A673 (cell line): Measurements from ENCODE around the gene LRRK1. TPM values are rescaled to one million over a fixed set of nuclear protein-coding genes. Genes with fewer than 3 reads are reported as not detected.

Experiments used
- BruUV-seq: library from RNA; stranded (reverse); fragments of 400-500 nt; replicated peaks from 2 replicates; lab custom pipeline; 2021; lab: Mats Ljungman, UMichigan
- CTCF ChIA-PET: fragments of 300-600 bp; sonication (Branson Sonifier 250); formaldehyde crosslinking; loops from one replicate; lab custom pipeline; 2022; ENCODE audit warnings: antibody characterized with exemption; lab: Charles Lee
- POLR2A ChIA-PET: fragments of 300-600 bp; sonication (Branson Sonifier 250); formaldehyde crosslinking; loops from one replicate; lab custom pipeline; 2022; ENCODE audit warnings: antibody characterized with exemption; ENCODE audit not compliant: low non-redundant PET; lab: Charles Lee
- DNase-seq: peaks from one replicate; pipeline ENCODE4 v3.0.0-alpha.2; 2015; ENCODE audit warnings: low spot score
- H3K27ac ChIP-seq: fragments of 200-600 bp; sonication (generic); 2 replicates; pipeline ENCODE4 v1.5.1; 2016; ENCODE audit warnings: mixed run types, low read depth, mild to moderate bottlenecking, mixed read lengths, antibody characterized with exemption, low read length; ENCODE audit not compliant: poor library complexity, severe bottlenecking
- H3K27me3 ChIP-seq: fragments of 200-600 bp; sonication (generic); replicated peaks from 2 replicates; pipeline ENCODE4 v1.6.1; 2017; ENCODE audit warnings: mixed run types, low read depth, mild to moderate bottlenecking, mixed read lengths, antibody characterized with exemption, low read length; ENCODE audit not compliant: insufficient read depth, poor library complexity
- H3K36me3 ChIP-seq: fragments of 200-600 bp; sonication (generic); 2 replicates; pipeline ENCODE4 v1.6.1; 2016; ENCODE audit warnings: mixed run types, mild to moderate bottlenecking, mixed read lengths, antibody characterized with exemption, low read length; ENCODE audit not compliant: insufficient read depth, poor library complexity, severe bottlenecking
- H3K4me1 ChIP-seq: fragments of 200-600 bp; sonication (generic); 2 replicates; pipeline ENCODE4 v1.6.1; 2017; ENCODE audit warnings: mixed run types, mild to moderate bottlenecking, mixed read lengths, antibody characterized with exemption, low read length; ENCODE audit not compliant: insufficient read depth, poor library complexity, severe bottlenecking
- H3K4me3 ChIP-seq: fragments of 200-600 bp; sonication (generic); 2 replicates; pipeline ENCODE4 v1.5.1; 2016; ENCODE audit warnings: low read depth, mixed run types, mild to moderate bottlenecking, mixed read lengths, low read length; ENCODE audit not compliant: poor library complexity, severe bottlenecking
- H3K9me3 ChIP-seq: fragments of 200-600 bp; sonication (generic); 2 replicates; pipeline ENCODE4 v1.6.1; 2016; ENCODE audit warnings: mixed run types, low read depth, mild to moderate bottlenecking, mixed read lengths, antibody characterized with exemption, low read length; ENCODE audit not compliant: poor library complexity, severe bottlenecking
- EZH2 ChIP-seq: fragments of 200-600 bp; sonication (generic); IDR thresholded peaks from 2 replicates; pipeline ENCODE4 v1.6.1; 2017; ENCODE audit warnings: borderline replicate concordance, low read depth, mild to moderate bottlenecking, mixed read lengths, antibody characterized with exemption, low read length; ENCODE audit not compliant: poor library complexity, severe bottlenecking
- intact Hi-C: fragments of 100-400 bp; cut with micrococcal nuclease; formaldehyde crosslinking; loops from one replicate; pipeline ENCODE4 v1.10.0; 2022; ENCODE audit not compliant: unreplicated experiment
- total RNA-seq: library from RNA; stranded (reverse); gene quantifications from 2 replicates; pipeline ENCODE4 v1.2.3, GENCODE V29; 2021
- TF ChIP-seq, protein P1 (sequence below): fragments of 300-800, 200-600 bp; sonication (generic); conservative IDR thresholded peaks from 2 replicates; pipeline ENCODE4 v1.5.1; 2017; ENCODE audit warnings: low read depth, mild to moderate bottlenecking, antibody characterized with exemption, low read length, moderate library complexity, mixed read lengths

Gene LRRK1
- total RNA-seq, 1 experiment from 2014 or later = 7.7 TPM

DNA sequence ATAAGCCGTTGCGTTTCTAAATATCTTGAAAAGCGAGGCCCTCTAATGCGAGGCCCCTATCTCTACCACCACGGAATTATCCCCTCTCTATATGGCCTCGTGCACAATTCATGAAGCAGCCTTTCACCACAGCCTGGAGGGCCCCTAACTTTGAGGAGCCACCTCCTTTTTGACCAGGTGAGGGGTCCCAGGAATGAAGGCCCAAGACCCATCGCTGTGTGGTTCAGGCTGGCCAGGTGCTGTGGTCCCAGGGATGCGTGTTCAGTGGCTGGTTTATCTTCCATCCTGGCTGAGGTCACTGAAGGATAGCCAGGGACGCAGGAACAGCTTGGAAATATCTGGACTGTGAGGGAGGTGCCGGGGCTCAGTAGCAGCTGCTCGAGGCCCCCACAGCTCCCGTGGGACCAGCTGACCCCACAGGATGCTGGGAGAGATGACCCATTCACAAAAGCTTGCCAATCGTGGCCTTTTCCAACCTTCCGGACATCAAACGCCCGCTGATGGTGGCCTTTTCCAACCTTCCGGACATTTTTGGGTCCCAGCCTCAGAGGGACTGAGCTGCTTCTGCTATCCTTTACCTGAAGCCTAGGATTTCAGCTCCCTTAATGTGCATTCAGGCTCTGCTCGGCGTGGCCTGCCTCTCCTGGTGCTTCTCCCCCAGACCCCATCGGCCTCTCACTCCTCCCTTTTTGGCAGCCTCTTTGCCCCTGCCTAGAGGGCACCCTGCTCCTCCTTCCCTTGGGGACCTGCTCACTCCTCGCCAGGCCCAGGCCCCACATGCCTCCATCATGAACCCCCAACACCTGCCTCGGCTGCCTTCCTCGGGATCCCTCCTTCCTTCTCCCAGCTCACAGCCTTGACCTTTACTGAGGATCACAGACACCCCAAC, 191.8 kb downstream of the LRRK1 start:
- H3K27me3 ChIP-seq = no peaks in the 10 kb centered on the region
- CTCF ChIA-PET = no interaction called here
- no peaks in the 10 kb centered on the region for H3K9me3 ChIP-seq
- TF ChIP-seq, protein P1, sequence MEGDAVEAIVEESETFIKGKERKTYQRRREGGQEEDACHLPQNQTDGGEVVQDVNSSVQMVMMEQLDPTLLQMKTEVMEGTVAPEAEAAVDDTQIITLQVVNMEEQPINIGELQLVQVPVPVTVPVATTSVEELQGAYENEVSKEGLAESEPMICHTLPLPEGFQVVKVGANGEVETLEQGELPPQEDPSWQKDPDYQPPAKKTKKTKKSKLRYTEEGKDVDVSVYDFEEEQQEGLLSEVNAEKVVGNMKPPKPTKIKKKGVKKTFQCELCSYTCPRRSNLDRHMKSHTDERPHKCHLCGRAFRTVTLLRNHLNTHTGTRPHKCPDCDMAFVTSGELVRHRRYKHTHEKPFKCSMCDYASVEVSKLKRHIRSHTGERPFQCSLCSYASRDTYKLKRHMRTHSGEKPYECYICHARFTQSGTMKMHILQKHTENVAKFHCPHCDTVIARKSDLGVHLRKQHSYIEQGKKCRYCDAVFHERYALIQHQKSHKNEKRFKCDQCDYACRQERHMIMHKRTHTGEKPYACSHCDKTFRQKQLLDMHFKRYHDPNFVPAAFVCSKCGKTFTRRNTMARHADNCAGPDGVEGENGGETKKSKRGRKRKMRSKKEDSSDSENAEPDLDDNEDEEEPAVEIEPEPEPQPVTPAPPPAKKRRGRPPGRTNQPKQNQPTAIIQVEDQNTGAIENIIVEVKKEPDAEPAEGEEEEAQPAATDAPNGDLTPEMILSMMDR = no peak
- TF ChIP-seq EZH2 = no peak
- intact Hi-C loops = no loop called here
- POLR2A ChIA-PET = no interaction called here
- no peaks in the 10 kb centered on the region for H3K36me3 ChIP-seq
- no TSS peak for BruUV-seq
- no peak overlapping the region for H3K4me3 ChIP-seq
- H3K27ac ChIP-seq = no peak overlapping the region
- DNase-seq = no peak
- H3K4me1 ChIP-seq = peaks cover 7% of the 10 kb centered on the region

DNA sequence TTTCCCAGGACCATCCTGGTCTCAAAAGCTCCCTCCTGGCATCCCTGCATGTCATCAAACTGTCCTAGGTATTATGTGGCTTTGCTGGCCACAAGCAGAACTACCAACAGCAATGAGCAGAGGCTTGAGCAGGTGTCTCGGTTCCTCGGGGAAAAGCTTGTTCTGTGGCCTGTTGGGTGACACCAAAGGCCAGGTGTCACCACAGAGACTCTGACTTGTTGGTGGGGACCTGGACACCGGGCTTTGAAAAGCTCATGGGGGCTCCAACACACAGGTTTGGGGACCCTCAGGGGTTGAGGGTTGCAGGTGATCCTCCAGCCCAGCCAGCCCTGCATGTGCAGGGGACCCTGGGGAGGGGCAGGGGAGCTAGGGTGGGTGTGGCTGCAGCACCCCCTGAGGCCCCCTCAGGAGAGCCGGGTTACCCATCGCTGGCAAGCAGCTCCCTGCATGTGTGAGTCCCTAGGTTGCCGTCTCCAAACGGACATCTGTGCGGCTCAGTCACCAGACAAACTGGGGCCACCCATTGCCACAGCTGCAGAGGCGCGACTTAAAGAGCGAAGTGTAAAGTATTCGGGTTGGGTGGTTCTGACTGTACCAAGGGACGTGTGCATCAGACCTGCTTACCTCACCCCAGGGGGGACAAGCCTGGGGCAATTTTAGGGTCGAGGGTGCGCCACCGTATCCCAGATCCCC, 192.6 kb downstream of the LRRK1 start:
- intact Hi-C loops = no loop called here
- TF ChIP-seq EZH2 = no peak
- CTCF ChIA-PET = no interaction called here
- POLR2A ChIA-PET = no interaction called here
- BruUV-seq = no TSS peak
- DNase-seq = no peak
- peaks cover 9% of the 10 kb centered on the region for H3K4me1 ChIP-seq
- no peaks in the 10 kb centered on the region for H3K9me3 ChIP-seq
- H3K27ac ChIP-seq = no peak overlapping the region
- no peaks in the 10 kb centered on the region for H3K36me3 ChIP-seq
- H3K27me3 ChIP-seq = no peaks in the 10 kb centered on the region
- no peak overlapping the region for H3K4me3 ChIP-seq

DNA sequence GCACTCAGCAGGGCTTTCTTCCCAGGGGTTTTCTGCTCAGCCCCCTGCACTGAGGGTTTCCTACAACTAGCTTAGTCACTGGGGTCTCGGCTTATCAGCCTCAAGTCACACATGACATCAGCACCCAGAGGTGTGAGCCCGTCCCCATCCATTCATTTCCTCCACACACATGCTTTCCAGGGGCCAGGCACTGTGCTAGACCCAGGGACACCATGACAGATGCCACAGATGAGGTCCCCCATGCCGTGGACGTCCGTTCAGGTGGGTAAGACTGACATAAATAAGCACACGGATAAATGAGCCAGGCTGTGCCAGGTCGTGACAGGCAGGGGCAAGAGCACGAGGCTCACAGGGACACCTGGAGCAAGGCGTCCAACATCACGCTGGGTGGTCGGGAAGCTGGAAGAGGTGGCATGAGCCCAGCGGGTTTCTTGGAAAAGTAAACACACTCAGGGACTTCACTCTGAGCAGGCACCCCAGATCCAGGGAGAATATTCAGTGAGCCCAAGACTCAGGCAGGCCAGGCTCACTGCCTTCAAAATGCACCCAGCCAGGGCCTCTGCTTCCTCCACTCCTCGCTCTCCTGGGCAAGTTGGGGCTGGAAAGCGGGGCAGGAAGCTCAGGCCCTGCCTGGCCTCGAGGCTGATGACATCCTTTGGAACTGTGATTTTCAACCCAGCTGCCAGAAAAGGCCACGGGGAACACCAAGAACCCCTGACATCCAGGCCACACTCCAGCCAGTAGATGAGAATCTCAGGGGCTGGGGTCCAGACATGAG, 193.4 kb downstream of the LRRK1 start:
- peaks cover 9% of the 10 kb centered on the region for H3K4me1 ChIP-seq
- DNase-seq = no peak
- TF ChIP-seq EZH2 = no peak
- TF ChIP-seq, protein P1 = no peak
- no peak overlapping the region for H3K27ac ChIP-seq
- intact Hi-C loops = no loop called here
- POLR2A ChIA-PET = no interaction called here
- BruUV-seq = no TSS peak
- H3K27me3 ChIP-seq = no peaks in the 10 kb centered on the region
- no peaks in the 10 kb centered on the region for H3K9me3 ChIP-seq
- CTCF ChIA-PET = no interaction called here
- H3K36me3 ChIP-seq = no peaks in the 10 kb centered on the region
- no peak overlapping the region for H3K4me3 ChIP-seq
